ENCODE data around the gene DDX39A.
"Not testable (repeated sequence)": the region's sequence is repeated elsewhere in the genome, so short reads cannot be mapped to it uniquely, and the experiment has no call there.

Gene DDX39A

DNA sequence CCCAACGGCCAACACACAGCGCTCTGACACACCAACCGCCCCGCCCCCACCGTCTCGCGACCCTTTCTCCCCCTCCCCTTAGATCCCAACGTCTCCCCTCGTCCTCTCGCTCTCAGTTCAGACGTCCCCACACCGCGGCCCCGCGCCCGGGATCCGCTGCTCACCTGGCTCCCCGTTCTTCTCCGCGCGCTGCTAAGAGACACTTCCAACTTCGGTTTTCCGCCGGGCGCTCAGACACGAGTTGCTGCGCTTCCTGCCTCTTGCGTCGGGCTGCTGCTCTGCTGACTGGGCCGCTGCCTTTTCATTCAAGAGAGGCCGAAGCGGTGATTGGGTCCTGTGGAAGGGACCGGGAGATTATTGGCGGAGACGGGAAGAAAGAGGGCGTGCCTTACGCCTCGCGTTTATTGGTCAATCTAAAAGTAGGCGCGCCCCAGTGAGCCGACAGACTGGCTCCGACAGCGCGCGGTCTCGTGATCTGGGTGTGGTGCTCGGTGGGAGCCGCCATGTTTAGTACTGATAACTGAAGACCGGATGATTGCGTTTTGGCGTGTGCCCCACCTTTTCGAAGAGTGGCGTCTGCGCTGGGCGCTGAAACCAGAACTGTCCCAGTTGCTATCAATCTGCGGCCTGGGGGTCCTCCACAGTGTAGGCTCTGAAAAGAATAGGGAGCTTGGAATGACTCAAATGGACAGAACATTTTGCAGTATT, at the start of gene DDX39A:
TSS of gene DDX39A (minus strand) at position 236 of the 708 bp plus-strand sequence. CDS start 6,121 bp downstream, outside the sequence.
- DNase-seq (ENCODE audit: low read depth in 1 of 2, low spot score in 1 of 2), result peak; percentile 79 to 98

DNA sequence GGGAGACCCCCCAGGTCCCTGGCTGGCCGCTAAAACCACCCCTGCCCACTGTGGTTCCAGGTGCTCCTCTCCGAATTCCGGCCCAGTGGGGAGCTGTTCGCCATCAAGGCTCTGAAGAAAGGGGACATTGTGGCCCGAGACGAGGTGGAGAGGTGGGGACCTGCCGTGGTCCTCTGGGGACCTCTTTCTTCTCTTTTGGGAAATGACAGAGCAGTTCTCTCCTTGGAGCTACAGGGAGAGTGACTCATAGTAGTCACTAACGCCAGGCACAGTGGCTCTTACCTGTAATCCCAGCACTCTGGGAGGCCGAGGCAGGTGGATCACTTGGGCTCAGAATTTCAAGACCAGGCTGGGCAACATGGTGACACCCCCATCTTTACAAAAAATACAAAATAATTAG, 48.7 kb upstream of the DDX39A start:
- DNase-seq (ENCODE audit: low read depth in 1 of 2, low spot score in 1 of 2), result no peak

DNA sequence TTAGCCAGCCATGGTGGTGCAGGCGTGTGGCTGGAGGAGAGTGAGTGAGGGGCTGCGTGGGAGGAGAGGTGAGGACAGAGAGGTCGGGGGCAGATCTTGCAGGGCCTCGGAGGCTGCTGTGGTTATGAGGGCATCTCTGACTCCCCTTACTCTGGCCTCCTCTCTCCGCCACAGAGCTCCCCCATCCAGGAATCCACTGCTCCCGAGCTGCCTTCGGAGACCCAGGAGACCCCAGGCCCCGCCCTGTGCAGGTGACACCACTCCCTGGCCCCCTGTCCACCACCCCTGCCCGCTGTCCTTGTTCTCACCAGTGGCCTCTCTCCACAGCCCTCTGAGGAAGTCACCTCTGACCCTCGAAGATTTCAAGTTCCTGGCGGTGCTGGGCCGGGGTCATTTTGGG, 48.2 kb upstream of the DDX39A start:
- no peak for DNase-seq (ENCODE audit: low read depth in 1 of 2, low spot score in 1 of 2)

DNA sequence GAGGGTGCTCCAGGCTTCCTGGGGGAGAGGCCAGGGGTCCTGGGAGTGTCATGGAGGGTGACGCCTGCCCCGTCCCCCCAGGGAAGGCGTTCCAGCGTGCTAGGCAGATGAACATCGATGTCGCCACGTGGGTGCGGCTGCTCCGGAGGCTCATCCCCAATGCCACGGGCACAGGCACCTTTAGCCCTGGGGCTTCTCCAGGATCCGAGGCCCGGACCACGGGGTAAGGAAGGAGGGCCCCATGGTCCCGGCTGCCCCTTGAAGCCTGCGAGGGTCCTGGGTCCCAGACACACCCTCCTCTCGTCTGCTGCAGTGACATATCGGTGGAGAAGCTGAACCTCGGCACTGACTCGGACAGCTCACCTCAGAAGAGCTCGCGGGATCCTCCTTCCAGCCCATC, 44.6 kb upstream of the DDX39A start:
- no peak for DNase-seq (ENCODE audit: low read depth in 1 of 2, low spot score in 1 of 2)

DNA sequence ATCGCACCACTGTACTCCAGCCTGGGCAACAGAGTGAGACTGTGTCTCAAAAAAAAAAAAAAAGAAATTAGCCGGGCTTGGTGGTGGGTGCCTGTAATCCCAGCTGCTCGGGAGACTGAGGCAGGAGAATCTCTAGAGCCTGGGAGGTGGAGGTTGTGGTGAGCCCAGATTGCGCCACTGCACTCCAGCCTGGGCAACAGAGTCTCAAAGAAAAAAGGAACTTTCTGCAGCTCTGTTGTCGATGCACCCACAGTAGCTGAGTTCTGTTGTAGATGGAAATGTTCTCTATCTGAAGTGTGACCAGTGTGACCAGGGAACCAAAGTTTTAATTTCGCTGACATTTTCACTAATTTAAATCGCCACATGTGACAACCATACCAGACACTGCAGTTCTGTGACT, 43.3 kb upstream of the DDX39A start:
- not testable (repeated sequence) for DNase-seq (ENCODE audit: low read depth in 1 of 2, low spot score in 1 of 2)

DNA sequence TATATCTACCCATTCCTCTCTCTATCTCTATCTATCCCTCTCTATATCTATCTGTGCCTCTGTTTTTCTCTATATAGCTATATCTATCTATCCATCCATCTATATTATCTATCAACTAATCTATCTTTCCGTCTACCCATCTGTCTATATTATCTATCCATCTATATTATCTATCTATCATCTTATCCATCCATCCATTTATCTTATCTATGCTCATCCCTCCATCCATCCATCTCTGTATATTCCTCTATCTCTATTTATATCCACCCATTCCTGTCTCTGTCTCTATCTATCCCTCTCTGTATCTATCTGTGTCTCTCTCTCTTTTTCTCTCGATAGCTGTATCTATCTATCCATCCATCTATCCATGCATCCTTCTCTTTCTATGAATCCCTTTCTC, 41.8 kb upstream of the DDX39A start:
- DNase-seq (ENCODE audit: low read depth in 1 of 2, low spot score in 1 of 2), result no peak

DNA sequence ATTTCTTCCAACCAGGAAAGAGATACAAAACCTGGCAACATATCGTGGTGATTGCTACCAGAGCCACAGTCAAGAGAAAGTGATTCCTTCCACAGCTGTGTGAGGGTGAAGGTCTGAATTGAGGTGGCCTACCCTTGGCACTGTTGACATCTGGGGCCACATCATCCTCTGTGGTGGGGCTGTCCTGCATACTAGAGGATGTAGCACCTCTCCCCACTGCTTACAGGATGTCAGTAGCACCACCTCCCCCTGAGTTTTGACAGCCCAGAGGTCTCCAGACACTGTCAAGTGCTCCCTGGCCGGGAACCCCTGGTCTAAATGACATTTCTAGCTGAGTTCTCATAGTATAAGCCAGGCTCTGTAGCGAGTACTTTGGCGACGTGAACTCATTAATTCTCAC, 40.6 kb upstream of the DDX39A start:
- DNase-seq (ENCODE audit: low read depth in 1 of 2, low spot score in 1 of 2), result no peak

DNA sequence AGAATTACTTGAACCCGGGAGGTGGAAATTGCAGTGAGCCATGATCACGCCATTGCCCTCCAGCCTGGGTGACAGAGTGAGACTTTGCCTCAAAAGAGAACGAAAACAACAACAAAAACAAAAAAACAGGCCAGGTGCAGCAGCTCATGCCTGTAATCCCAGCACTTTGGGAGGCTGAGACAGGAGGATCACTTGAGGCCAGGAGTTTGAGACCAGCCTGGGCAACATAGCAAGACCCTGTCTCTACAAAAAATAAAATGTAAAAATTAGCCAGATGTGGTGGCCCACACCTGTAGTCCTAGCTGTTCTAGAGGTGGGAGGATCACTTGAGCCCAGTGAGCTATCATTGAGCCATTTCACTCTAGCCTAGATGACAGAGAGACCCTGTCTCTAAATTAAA, 33.2 kb upstream of the DDX39A start:
- DNase-seq (ENCODE audit: low read depth in 1 of 2, low spot score in 1 of 2), result not testable (repeated sequence)

DNA sequence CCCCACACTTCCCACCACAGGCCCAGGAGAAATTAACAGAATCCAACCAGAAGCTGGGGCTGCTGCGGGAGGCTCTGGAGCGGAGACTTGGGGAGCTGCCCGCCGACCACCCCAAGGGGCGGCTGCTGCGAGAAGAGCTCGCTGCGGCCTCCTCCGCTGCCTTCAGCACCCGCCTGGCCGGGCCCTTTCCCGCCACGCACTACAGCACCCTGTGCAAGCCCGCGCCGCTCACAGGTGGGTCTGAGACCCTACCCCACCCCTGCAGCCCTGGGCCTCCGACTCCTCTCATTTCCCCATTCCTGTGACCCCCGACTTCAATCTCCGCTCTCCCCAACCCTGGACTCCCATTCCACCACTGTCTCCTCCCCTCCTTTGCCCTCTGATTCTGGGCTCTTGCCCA, 31.7 kb upstream of the DDX39A start:
- DNase-seq (ENCODE audit: low read depth in 1 of 2, low spot score in 1 of 2), result no peak

DNA sequence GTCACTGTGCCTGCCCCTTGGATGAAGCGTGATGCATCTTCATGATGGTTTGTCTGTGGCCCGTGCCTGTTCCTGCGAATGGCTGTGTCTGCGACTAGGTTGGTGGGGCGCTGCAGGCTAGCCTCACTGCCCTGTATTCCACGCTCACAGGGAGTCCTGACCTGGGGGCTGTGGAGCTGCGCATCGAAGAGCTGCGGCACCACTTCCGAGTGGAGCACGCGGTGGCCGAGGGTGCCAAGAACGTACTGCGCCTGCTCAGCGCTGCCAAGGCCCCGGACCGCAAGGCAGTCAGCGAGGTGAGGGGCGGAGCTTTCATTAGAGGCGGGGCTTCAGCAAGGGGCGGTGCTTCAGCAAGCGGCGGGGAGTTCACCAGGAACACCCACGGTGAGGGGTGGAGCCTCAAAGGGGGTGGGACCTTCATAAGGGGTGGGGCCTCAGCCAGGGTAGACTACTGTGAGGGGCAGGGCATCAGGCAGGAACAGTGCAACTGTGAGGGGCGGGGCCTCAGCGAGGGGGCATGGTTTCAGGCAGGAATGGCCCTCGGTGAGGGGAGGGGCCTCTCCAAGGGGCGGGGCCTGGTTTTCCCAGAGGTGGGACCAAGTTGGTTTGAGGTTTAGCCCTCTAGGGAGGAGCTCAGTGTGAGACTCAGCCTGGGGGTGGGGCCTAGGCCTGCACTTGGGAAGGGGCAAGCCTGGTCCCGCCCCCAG, 31.2 kb upstream of the DDX39A start:
- DNase-seq (ENCODE audit: low read depth in 1 of 2, low spot score in 1 of 2), result peak; percentile 44 to 59

DNA sequence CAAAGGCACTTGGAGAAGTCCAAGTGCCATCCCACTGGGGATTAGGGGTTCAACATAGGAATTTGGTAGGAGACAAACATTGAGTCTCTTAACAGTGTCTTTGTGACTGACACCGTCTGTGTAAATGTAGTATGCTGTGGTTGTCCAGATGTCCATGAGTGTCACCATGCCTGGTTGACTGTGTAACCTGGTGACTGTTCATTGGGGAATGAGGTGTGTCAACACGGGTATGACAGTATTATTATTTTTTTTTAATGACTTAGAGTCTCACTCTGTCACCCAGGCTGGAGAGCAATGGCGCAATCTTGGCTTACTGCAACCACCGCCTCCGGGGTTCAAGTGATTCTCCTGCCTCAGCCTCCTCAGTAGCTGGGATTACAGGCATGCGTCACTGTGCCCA, 30.2 kb upstream of the DDX39A start:
- DNase-seq (ENCODE audit: low read depth in 1 of 2, low spot score in 1 of 2), result no peak

DNA sequence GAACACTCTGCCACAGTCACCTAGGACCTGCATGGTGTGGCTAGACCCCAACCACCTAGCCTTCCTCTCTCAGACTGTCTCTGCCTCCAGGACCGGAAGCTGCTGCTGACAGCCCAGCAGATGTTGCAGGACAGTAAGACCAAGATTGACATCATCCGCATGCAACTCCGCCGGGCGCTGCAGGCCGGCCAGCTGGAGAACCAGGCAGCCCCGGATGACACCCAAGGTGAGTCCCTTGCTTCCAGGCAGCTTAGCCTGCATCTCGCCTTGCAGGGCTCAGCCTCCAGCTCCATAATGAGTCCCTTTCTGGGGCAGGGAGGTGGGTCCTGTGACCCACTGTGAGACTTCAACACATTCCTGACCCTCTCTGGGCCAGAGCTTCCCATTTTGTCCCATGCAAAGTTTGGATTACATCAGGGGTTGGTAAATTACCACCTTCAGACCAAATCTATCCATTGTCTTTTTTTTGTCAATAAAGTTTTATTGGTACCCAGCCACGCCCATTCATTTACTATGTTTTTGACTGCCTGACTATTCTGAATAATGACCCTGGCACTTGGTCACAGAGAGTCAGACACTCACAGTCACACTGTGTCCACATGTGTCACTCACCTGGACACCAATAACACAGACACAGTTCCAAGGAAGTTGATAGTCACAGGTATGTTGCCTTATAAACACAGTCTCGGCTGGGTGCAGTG, 27.3 kb upstream of the DDX39A start:
- DNase-seq (ENCODE audit: low read depth in 1 of 2, low spot score in 1 of 2), result no peak

DNA sequence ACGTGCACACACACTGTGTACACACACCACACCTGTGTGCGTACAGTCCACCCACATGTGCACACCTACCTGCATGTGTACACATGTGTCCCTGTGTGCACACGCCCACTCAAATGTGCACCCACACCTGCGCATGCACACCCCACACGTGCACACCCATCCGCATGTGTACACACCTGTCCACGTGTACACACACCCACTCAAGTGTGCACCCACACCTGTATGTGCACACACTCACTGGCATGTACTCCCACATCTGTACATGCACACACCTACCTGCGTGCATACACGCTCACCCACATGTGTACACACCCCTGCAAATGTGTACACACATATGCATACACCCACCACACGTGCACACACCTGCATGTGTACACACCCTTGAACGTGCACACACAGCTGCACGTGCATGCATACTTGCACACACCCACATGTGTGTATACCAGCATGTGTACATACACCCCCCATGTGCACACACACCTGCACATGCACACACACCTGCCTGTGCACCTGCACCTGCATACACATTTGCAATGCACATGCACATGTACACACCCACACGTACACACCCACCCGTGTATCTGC, 24.6 kb upstream of the DDX39A start:
- DNase-seq (ENCODE audit: low read depth in 1 of 2, low spot score in 1 of 2), result no peak

DNA sequence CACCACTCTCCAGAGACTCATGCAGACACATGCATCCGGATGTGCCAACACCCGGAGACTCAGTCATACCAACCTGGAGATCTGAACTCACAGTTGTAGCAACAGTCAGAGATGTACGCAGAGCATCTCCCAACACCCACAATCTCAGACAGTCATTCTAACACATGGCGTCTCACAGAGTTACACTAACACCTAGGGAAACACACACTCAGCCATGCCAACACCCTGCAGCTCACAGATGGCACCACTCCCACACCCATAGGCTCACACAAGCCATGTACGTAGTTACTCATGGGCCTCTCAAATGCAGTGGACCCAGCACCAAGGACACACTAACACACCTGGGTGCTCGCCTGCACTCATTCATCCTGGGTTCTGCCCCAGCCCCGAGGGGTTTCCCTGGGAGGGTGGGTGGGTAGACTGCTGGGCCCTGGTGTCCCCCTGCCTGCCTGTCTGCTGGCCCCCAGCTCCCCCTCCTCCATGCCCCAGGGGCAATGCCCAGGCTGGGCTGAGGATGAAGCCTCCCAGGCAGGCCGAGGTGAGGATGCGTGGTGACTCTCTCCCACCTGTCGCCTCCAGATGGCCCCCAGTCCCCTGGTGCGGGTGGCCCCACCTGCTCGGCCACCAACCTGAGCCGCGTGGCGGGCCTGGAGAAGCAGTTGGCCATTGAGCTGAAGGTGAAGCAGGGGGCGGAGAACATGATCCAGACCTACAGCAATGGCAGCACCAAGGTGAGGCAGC, 23.9 kb upstream of the DDX39A start:
- DNase-seq (ENCODE audit: low read depth in 1 of 2, low spot score in 1 of 2), result no peak

DNA sequence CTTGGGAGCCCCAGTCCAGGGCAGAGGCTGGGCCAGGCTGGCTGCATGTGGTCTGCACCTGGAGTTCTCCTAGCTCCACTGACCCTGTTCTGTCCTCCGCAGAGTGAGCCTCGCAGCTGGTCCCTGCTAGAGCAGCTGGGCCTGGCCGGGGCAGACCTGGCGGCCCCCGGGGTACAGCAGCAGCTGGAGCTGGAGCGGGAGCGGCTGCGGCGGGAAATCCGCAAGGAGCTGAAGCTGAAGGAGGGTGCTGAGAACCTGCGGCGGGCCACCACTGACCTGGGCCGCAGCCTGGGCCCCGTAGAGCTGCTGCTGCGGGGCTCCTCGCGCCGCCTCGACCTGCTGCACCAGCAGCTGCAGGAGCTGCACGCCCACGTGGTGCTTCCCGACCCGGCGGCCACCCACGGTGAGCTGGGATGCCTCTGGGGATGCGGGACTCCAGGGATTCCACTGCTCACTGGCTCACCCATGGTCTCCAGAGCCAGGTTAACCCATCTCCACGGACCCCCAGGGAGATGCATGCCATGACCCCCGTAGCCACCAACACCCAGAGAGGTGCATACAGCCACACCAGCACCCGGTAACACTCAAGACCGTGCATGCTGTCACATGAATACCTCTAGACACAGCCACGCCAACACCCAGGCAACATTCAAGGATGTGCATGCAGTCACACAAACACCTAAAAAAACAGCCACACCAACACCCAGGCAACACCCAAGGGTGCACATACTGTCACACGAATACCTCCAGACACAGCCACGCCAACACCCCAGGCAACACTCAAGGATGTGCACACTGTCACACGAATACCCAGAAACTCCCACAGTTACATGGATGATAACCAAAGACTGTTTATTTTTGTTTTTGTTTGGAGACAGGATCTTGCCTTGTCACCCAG, 22.1 kb upstream of the DDX39A start:
- DNase-seq (ENCODE audit: low read depth in 1 of 2, low spot score in 1 of 2), result no peak

DNA sequence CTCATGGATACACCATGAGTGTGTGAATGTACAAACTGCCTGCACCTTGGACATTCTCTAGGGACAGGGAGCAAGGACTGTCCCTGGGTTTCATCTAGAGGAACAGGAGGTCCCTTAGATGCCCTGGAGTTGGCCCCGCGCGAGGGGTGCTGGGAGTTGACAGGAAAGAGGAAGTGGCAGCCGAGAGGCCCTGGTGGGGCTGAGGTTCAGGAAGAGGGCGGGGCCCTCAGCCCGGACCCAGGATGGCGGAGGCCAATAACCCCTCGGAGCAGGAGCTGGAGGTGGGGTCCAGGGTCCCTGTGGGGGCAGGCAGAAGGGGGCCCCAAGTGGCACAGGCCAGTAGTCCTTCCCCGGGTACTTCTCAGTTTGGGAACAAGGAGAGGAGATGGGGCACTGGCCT, 20.9 kb upstream of the DDX39A start:
- DNase-seq (ENCODE audit: low read depth in 1 of 2, low spot score in 1 of 2), result peak; percentile 47 to 72

DNA sequence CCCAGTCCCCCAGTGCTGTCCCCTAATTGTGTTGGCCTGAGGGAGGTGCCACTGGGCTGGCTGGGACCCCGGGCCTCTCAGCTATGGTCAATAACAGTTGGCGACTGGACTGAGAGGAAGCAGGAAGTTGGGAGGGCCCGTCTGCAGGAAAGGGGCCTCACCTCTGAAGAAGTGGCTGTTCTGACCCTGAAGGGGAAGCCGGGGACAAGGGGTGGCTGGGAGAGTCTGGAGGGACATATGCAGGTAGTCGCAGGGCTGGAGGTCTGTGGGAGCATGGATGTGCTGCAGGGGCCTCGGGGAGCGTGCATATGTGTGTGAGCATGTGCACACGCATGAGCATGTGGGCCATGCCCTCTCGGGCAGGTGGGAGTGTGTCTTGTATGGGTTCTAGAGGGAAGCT, 19.9 kb upstream of the DDX39A start:
- no peak for DNase-seq (ENCODE audit: low read depth in 1 of 2, low spot score in 1 of 2)

DNA sequence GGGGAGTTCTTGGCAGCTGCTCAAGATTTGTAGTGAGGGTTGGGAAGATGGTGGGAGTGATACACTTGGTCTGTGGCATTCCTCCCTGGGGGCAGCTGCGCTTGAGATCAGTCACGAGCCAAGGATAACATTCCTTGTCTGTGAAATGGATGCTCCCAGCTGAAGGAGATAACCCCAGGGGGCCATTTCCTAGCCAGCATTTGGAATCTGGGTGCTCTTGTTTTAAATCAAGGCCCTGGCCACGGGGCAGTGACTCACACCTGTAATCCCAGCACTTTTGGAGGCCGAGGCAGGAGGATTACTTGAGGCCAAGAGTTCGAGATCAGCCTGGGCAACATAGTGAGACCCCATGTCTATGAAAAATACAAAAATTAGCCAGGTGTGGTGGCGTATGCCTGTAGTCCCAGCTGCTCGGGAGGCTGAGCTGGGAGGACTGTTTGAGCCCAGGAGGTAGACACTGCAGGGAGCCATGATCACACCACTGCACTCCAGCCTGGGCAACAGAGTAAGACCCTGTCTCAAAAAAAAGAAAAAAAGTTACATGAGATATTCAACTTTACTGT, 18.5 kb upstream of the DDX39A start:
- no peak for DNase-seq (ENCODE audit: low read depth in 1 of 2, low spot score in 1 of 2)

DNA sequence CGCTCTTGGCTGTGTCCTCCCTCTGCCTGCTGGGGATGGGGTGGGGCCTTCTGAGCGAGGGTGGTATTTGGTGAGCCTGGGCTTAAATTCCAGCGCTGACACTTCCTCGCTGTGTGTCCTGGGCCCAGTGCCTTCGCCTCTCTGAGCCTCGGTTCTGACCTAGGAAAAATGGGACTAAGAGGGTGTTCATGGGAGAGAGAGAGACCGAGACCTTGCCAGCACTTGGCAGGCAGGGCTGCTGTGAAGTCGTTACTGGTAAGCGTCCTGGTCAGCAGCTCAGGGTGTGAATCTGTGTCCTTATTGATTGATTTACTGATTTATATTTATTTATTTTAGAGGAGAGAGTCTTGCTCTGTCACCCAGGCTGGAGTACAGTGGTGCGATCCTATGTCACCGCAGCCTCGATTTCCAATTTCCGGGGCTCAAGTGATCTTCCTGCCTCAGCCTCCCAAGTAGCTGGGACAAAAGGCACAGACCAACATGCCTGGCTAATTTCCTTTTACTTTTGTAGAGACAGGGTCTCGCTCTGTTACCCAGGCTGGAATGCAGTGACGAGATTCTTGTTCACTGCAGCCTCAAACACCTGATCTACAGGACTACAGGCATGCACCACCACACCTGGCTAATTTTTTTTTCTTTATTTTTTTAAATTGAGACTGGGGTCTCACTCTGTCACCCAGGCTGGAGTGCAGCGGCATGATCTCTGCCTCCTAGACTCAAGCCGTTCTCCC, 16.3 kb upstream of the DDX39A start:
- DNase-seq (ENCODE audit: low read depth in 1 of 2, low spot score in 1 of 2), result no peak
